Erythroblast (primary cell): ENCODE data around the gene PRKCE.

Experiments used
- GATA1 ChIP-seq: IDR thresholded peaks from 2 replicates; pipeline ENCODE4 v1.6.1; 2011; ENCODE audit warnings: low read depth, mild to moderate bottlenecking, control low read depth, low read length, moderate library complexity
- POLR2A ChIP-seq: IDR thresholded peaks from 2 replicates; pipeline ENCODE4 v1.6.1; 2011; ENCODE audit warnings: mild to moderate bottlenecking, low read length

DNA sequence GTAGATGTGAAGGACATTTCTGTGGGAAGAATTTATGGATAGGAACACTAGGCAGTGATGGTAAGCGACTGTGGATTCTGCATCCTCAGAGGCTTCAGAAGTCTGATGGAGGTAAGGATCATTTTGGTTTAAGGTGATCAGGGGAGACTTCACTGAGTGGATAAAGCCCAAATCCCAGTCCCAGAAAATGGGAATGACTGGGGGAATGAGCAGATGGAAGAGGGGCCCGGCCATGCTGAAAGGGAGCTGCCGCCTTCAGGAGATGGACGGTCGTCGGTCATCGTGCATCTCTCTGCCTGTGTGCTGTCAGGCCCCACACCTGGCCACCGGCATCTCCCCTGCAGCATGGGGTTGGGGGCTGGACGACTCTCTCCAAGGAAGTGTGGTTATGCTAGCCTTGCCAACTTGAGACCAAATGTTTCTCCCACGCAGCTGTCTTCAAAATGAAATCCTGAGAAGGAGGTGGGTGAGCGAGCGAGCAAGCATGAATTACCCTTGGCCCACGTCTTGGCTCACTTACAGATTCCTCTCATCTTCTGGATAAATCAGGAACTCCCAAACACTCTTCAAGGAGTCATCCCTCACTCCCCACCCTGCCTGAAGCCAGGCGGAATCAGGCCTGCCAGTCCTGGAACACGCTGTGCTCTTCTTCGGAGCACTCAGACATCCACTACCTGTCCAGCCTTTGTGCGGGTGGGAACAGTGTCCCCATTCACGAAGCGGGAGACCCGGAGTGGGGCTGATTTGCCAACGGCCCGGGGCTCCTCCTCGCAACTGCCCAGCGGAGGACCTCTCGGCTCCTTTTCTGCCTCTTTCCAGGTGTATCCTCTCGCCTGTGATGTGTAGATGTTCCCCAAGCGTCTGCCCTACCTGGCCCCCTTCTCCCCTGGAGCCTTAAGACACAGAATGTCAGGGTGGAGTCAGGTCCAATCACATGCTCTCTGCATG lies 85.6 kb downstream of the PRKCE start:
- no peak for TF ChIP-seq POLR2A
- no peak for TF ChIP-seq GATA1
